Measurements from ENCODE around the gene CCDC78.

CCDC78 gene

GRCh38 chr16:718389-718788 is 7.9 kb downstream of the CCDC78 start:
- H3K9ac ChIP-seq, result no peak overlapping the region
- peaks cover 17% of the 10 kb centered on the region for H3K4me1 ChIP-seq
- H2AFZ ChIP-seq, result no peak overlapping the region
- H3K27me3 ChIP-seq (ENCODE audit: control insufficient read depth, insufficient read depth, low read length), result no peaks in the 10 kb centered on the region
- H3K36me3 ChIP-seq (ENCODE audit: control insufficient read depth, insufficient read depth, low read length), result no peaks in the 10 kb centered on the region
- no peak overlapping the region for H3K4me3 ChIP-seq (ENCODE audit: low read depth, low read length)
- H3K79me2 ChIP-seq, result peaks cover 2% of the 10 kb centered on the region
- no peak overlapping the region for H3K27ac ChIP-seq
- no peak overlapping the region for H3K4me2 ChIP-seq (ENCODE audit: low read length)
- TF ChIP-seq CTCF (IDR thresholded peaks at IDR 0.05), result no peak
- no peaks in the 10 kb centered on the region for H3K9me3 ChIP-seq (ENCODE audit: control insufficient read depth, low read length)

GRCh38 chr16:717450-718245 is 8.6 kb downstream of the CCDC78 start:
- H3K27ac ChIP-seq, result no peak overlapping the region
- no peaks in the 10 kb centered on the region for H3K27me3 ChIP-seq (ENCODE audit: control insufficient read depth, insufficient read depth, low read length)
- H3K9me3 ChIP-seq (ENCODE audit: control insufficient read depth, low read length), result no peaks in the 10 kb centered on the region
- no peak for TF ChIP-seq CTCF (IDR thresholded peaks at IDR 0.05)
- no peak overlapping the region for H3K4me2 ChIP-seq (ENCODE audit: low read length)
- no peak overlapping the region for H2AFZ ChIP-seq
- no peaks in the 10 kb centered on the region for H3K36me3 ChIP-seq (ENCODE audit: control insufficient read depth, insufficient read depth, low read length)
- no peak overlapping the region for H3K9ac ChIP-seq
- peaks cover 2% of the 10 kb centered on the region for H3K79me2 ChIP-seq
- no peak overlapping the region for H3K4me3 ChIP-seq (ENCODE audit: low read depth, low read length)
- peaks cover 17% of the 10 kb centered on the region for H3K4me1 ChIP-seq

- no peak overlapping the region for H3K4me2 ChIP-seq (ENCODE audit: low read length)
- H3K9me3 ChIP-seq (ENCODE audit: control insufficient read depth, low read length), result no peaks in the 10 kb centered on the region
- H3K4me3 ChIP-seq (ENCODE audit: low read depth, low read length), result no peak overlapping the region
- TF ChIP-seq CTCF (IDR thresholded peaks at IDR 0.05), result no peak
- H3K4me1 ChIP-seq, result peaks cover 17% of the 10 kb centered on the region
- no peak overlapping the region for H2AFZ ChIP-seq
- no peaks in the 10 kb centered on the region for H3K36me3 ChIP-seq (ENCODE audit: control insufficient read depth, insufficient read depth, low read length)
- H3K79me2 ChIP-seq, result peaks cover 2% of the 10 kb centered on the region
- no peak overlapping the region for H3K27ac ChIP-seq
- H3K9ac ChIP-seq, result no peak overlapping the region
- no peaks in the 10 kb centered on the region for H3K27me3 ChIP-seq (ENCODE audit: control insufficient read depth, insufficient read depth, low read length)
Measured at GRCh38 chr16:716768-717325, 9.4 kb downstream of the CCDC78 start.

- Histone ChIP-seq H3K9ac (no peak overlapping the region), H3K9me3 (ENCODE audit: control insufficient read depth, low read length) (no peaks in the 10 kb centered on the region), H3K4me3 (ENCODE audit: low read depth, low read length) (peak overlapping the region; percentile 43), H3K4me2 (ENCODE audit: low read length) (peak overlapping the region; percentile 74), H3K36me3 (ENCODE audit: control insufficient read depth, insufficient read depth, low read length) (no peaks in the 10 kb centered on the region), H3K4me1 (peaks cover 17% of the 10 kb centered on the region), H3K27ac (no peak overlapping the region), H3K27me3 (ENCODE audit: control insufficient read depth, insufficient read depth, low read length) (no peaks in the 10 kb centered on the region), H2AFZ (peak overlapping the region; percentile 40), H3K79me2 (peaks cover 2% of the 10 kb centered on the region)
- no peak for TF ChIP-seq CTCF (IDR thresholded peaks at IDR 0.05)
Measured at GRCh38 chr16:716200-716568, 10.1 kb downstream of the CCDC78 start.

Data from parathyroid adenoma (tissue), 2 donors.